Activated CD8-positive, alpha-beta memory T cell treated with anti-CD3 and anti-CD28 coated beads, Interleukin-2, amount 50 U/mL, for 48 hours (primary cell): ENCODE measurements around the gene MRTFB.

Source experiments
- DNase-seq: peaks from one replicate; pipeline ENCODE4 v3.0.0-alpha.2; 2020

MRTFB gene

DNA sequence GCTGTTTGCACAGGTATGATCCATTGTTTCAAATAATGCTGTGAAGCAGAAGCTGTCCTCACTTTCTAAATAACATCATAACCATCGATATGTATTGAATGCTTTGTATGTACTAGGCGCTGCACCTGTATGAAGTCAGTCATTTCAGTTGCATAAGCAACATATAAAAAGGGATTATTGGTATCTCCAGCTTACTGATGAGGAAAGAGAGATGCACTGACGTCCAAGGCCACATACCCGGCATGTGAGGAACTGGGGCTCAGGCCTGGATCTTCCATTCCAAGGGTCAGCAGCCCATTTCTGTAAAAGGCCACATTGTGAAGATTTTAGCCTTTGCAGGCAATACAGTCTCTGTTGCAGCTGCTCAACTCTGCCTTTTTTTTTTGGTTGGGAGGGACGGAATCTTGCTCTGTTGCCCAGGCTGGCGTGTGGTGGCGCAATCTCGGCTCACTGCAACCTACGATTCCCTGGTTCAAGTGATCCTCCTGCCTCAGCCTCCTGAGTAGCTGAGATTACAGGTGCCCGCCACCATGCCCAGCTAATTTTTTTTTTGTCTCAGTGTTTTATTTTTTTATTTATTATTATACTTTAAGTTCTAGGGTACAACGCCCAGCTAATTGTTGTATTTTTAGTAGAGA is 244.7 kb downstream of the MRTFB start:
- no peak for DNase-seq
